Measurements from ENCODE around the gene RNF167.

RNF167 gene

GRCh38 chr17:4947411-4948165 is 7.5 kb downstream of the RNF167 start:
- H3K4me1 ChIP-seq (ENCODE audit: insufficient read depth, low read length) = peaks cover 37% of the 10 kb centered on the region
- peaks cover 43% of the 10 kb centered on the region for H3K36me3 ChIP-seq (ENCODE audit: insufficient read depth, low read length)
- H3K4me3 ChIP-seq (ENCODE audit: low read length) = peak overlapping the region; percentile 84
- H3K9me3 ChIP-seq (ENCODE audit: low read length) = no peaks in the 10 kb centered on the region
- no peaks in the 10 kb centered on the region for H3K27me3 ChIP-seq (ENCODE audit: insufficient read depth, low read length)
- peak overlapping the region; percentile 74 for H2AFZ ChIP-seq (ENCODE audit: low read depth, low read length)

DNA sequence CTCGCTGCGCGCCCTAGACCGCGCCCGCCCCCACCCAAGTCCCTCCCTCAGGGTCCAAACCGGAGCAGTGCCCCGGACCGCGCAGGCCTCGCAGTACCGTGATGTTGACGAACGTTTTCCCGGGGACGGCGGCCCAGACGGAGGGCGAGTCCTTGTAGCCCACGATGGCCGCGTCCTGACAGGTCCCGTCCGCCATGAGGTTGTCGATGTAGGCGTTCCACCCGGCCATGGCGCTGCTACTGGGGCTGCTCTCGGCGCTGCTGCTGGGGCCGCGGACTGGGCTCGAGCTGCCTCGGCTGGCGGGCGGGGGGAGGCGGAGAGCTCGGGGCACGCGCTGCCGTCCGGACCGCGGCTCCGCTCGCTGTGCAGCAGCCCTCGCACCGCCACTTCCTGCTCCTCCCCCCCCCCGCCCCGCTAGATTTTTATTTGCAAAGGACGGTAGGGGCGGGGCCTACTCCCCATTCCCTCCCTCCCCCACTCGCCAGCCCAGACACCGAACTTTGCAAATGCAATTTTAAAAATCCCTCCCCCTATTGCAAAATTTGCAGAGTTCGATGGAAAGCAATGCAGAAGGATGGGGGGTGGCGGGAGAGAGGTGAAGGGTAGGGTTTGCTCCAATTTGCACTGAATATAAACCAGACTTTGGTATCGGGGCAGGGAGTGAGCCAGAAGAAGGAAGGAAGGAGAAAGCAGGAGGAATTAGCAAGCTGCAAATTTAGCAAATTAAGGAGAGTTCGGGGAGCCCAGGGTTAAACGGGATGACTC is 8.3 kb downstream of the RNF167 start, which contains the start of gene PFN1:
Gene PFN1 (minus strand): TSS at position 365 of the 765 bp plus-strand sequence. CDS start 136 bp downstream, at position 229.
- Histone ChIP-seq H3K36me3 (ENCODE audit: insufficient read depth, low read length) (peaks cover 36% of the 10 kb centered on the region), H3K4me1 (ENCODE audit: insufficient read depth, low read length) (peaks cover 37% of the 10 kb centered on the region), H2AFZ (ENCODE audit: low read depth, low read length) (peak within 1 kb of the TSS; percentile 74), H3K4me3 (ENCODE audit: low read length) (peak within 1 kb of the TSS; percentile 84), H3K27me3 (ENCODE audit: insufficient read depth, low read length) (no peaks in the 10 kb centered on the region), H3K9me3 (ENCODE audit: low read length) (no peaks in the 10 kb centered on the region)

DNA sequence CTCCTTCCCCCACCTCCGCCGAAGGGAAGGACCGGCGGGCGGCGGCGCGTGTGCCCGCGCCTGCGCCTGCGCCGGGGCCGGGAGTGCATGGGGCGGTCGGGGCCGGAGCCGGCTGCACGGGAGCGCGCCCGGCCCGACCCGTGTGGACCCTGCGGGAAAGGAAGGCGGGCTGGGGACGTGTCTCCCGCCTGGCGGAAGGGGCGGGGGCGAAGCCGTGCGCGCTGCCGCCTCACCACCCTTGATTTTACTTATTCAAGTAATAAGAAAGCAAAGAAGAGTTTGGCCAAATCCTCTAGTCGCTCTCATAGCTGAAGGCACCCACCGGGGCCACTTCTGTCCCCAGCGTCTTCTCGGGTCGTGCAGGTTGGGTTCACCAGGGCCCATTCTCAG is 8.9 kb downstream of the RNF167 start:
- Histone ChIP-seq H3K27me3 (ENCODE audit: insufficient read depth, low read length) (no peaks in the 10 kb centered on the region), H3K36me3 (ENCODE audit: insufficient read depth, low read length) (peaks cover 30% of the 10 kb centered on the region), H3K4me1 (ENCODE audit: insufficient read depth, low read length) (peaks cover 37% of the 10 kb centered on the region), H3K4me3 (ENCODE audit: low read length) (peak overlapping the region; percentile 84), H3K9me3 (ENCODE audit: low read length) (no peaks in the 10 kb centered on the region), H2AFZ (ENCODE audit: low read depth, low read length) (peak overlapping the region; percentile 74)

DNA sequence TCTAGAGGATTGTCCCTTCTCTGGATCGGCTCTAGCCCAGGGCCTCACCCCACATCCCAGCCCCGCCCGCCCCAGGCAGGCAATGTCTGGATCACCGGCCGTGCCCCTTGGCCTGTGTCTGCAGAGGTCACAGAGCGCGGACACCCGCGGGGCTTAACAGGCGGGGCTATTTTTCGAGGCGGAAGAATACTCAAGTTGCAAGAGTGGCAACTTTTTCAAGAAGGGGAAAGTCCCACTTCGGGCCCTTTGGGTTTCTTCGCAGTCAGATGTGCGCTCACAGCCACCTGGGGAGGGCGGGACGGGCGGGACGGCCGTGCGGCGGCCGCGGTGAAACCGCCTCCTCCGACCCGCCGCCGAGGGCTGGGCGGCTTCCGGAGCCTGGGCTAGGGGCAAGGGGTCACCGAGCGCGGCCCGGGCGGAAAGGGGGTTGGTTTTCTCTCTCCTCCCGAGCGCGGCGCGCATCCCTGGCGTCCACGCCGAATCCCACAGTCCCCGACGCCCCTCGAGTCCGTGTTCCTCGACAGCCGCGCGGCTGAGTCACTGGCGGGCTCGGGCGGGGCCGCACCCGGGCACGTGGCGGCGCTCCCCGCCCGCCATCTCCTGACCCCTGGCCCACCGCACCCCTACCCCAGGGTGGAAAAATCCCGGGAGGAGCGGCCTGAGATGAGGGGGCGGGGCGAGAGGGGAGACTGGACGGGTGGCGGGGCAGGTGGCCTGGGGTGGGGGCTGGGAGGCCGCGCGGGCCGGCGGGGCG is 9.4 kb downstream of the RNF167 start:
- H3K9me3 ChIP-seq (ENCODE audit: low read length) = no peaks in the 10 kb centered on the region

GRCh38 chr17:4950075-4950745 is 10.1 kb downstream of the RNF167 start:
- Histone ChIP-seq H3K4me1 (ENCODE audit: insufficient read depth, low read length) (peaks cover 35% of the 10 kb centered on the region), H3K4me3 (ENCODE audit: low read length) (peak overlapping the region; percentile 84), H3K27me3 (ENCODE audit: insufficient read depth, low read length) (no peaks in the 10 kb centered on the region), H3K9me3 (ENCODE audit: low read length) (peaks cover 2% of the 10 kb centered on the region), H2AFZ (ENCODE audit: low read depth, low read length) (peak overlapping the region; percentile 44), H3K36me3 (ENCODE audit: insufficient read depth, low read length) (peaks cover 17% of the 10 kb centered on the region)

More for the DNA sequence above, 9.4 kb downstream of the RNF167 start:
- H3K4me1 ChIP-seq (ENCODE audit: insufficient read depth, low read length) = peaks cover 37% of the 10 kb centered on the region
- H3K27me3 ChIP-seq (ENCODE audit: insufficient read depth, low read length) = no peaks in the 10 kb centered on the region
- peak overlapping the region; percentile 84 for H3K4me3 ChIP-seq (ENCODE audit: low read length)
- peak overlapping the region; percentile 74 for H2AFZ ChIP-seq (ENCODE audit: low read depth, low read length)
- peaks cover 24% of the 10 kb centered on the region for H3K36me3 ChIP-seq (ENCODE audit: insufficient read depth, low read length)

DNA sequence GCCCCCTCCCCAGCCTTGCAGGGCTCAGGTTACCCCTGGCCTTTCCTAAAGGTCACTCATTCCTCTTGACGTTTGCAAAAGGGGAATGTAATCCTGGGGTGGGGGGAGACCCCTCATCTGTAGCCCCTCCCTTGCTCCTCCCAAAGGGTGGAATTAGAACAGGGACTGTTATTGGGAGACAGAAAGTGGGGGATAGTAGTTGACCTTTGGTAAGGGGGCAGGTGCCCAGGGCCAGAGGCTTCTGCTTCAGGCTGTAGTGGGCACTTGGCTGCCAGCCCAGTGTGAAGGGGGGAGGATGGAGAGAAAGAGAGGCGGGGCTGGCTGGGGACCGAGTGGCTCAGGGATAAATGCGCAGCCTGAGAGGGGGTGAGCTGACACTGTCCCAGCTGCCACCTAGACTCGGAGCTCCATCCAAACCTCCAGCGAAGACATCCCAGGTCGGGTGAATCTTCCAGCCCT is 10.7 kb downstream of the RNF167 start, which contains the start of gene ENO3:
Gene ENO3 (plus strand): TSS at position 374 of the 459 bp plus-strand sequence. CDS start 711 bp downstream, outside the sequence.
- Histone ChIP-seq H3K4me1 (ENCODE audit: insufficient read depth, low read length) (peaks cover 33% of the 10 kb centered on the region), H3K9me3 (ENCODE audit: low read length) (peaks cover 4% of the 10 kb centered on the region), H3K27me3 (ENCODE audit: insufficient read depth, low read length) (no peaks in the 10 kb centered on the region), H3K4me3 (ENCODE audit: low read length) (peak within 1 kb of the TSS; percentile 84), H2AFZ (ENCODE audit: low read depth, low read length) (peak within 1 kb of the TSS; percentile 44), H3K36me3 (ENCODE audit: insufficient read depth, low read length) (peaks cover 11% of the 10 kb centered on the region)

GRCh38 chr17:4951486-4951885 is 11.4 kb downstream of the RNF167 start:
- Histone ChIP-seq H3K36me3 (ENCODE audit: insufficient read depth, low read length) (peaks cover 5% of the 10 kb centered on the region), H3K4me3 (ENCODE audit: low read length) (peak overlapping the region; percentile 84), H2AFZ (ENCODE audit: low read depth, low read length) (no peak overlapping the region), H3K4me1 (ENCODE audit: insufficient read depth, low read length) (peaks cover 26% of the 10 kb centered on the region), H3K27me3 (ENCODE audit: insufficient read depth, low read length) (no peaks in the 10 kb centered on the region), H3K9me3 (ENCODE audit: low read length) (peaks cover 4% of the 10 kb centered on the region)

- Histone ChIP-seq H3K9me3 (ENCODE audit: low read length) (peaks cover 4% of the 10 kb centered on the region), H3K36me3 (ENCODE audit: insufficient read depth, low read length) (peaks cover 13% of the 10 kb centered on the region), H3K4me1 (ENCODE audit: insufficient read depth, low read length) (peaks cover 19% of the 10 kb centered on the region), H3K27me3 (ENCODE audit: insufficient read depth, low read length) (no peaks in the 10 kb centered on the region), H3K4me3 (ENCODE audit: low read length) (no peak overlapping the region), H2AFZ (ENCODE audit: low read depth, low read length) (no peak overlapping the region)
Measured at GRCh38 chr17:4953451-4953961, 13.4 kb downstream of the RNF167 start.

DNA sequence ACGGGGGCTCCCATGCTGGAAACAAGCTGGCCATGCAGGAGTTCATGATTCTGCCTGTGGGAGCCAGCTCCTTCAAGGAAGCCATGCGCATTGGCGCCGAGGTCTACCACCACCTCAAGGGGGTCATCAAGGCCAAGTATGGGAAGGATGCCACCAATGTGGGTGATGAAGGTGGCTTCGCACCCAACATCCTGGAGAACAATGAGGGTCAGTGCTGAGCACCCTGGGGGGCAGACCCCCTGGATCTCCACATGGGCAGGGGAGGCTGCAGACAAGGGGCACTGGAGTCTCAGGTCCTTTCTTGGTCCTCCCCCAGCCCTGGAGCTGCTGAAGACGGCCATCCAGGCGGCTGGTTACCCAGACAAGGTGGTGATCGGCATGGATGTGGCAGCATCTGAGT is 15.0 kb downstream of the RNF167 start:
- Histone ChIP-seq H3K4me3 (ENCODE audit: low read length) (no peak overlapping the region), H3K36me3 (ENCODE audit: insufficient read depth, low read length) (peaks cover 24% of the 10 kb centered on the region), H3K27me3 (ENCODE audit: insufficient read depth, low read length) (no peaks in the 10 kb centered on the region), H3K4me1 (ENCODE audit: insufficient read depth, low read length) (peaks cover 17% of the 10 kb centered on the region), H3K9me3 (ENCODE audit: low read length) (peaks cover 4% of the 10 kb centered on the region), H2AFZ (ENCODE audit: low read depth, low read length) (no peak overlapping the region)

- H3K27me3 ChIP-seq (ENCODE audit: insufficient read depth, low read length) = no peaks in the 10 kb centered on the region
- H3K9me3 ChIP-seq (ENCODE audit: low read length) = peaks cover 4% of the 10 kb centered on the region
- peaks cover 32% of the 10 kb centered on the region for H3K36me3 ChIP-seq (ENCODE audit: insufficient read depth, low read length)
- peaks cover 4% of the 10 kb centered on the region for H3K4me1 ChIP-seq (ENCODE audit: insufficient read depth, low read length)
- no peak overlapping the region for H3K4me3 ChIP-seq (ENCODE audit: low read length)
- no peak overlapping the region for H2AFZ ChIP-seq (ENCODE audit: low read depth, low read length)
Measured at GRCh38 chr17:4956493-4957061, 16.5 kb downstream of the RNF167 start.

GRCh38 chr17:4958102-4958501 is 18.0 kb downstream of the RNF167 start:
- Histone ChIP-seq H3K27me3 (ENCODE audit: insufficient read depth, low read length) (no peaks in the 10 kb centered on the region), H2AFZ (ENCODE audit: low read depth, low read length) (no peak overlapping the region), H3K9me3 (ENCODE audit: low read length) (peaks cover 4% of the 10 kb centered on the region), H3K4me3 (ENCODE audit: low read length) (no peak overlapping the region), H3K36me3 (ENCODE audit: insufficient read depth, low read length) (peaks cover 35% of the 10 kb centered on the region), H3K4me1 (ENCODE audit: insufficient read depth, low read length) (no peaks in the 10 kb centered on the region)

Data from neuron (in vitro differentiated cells).